ENCODE results near the gene ST6GALNAC3. TPM values are rescaled to one million over a fixed set of nuclear protein-coding genes. Genes with fewer than 3 reads are reported as not detected.

ST6GALNAC3 gene
- total RNA-seq, 1 experiment from 2014 or later: 2.2 TPM

GRCh38 chr1:76210160-76210559, 135.6 kb downstream of the ST6GALNAC3 start:
- no peaks in the 10 kb centered on the region for H4K20me1 ChIP-seq (ENCODE audit: insufficient read depth)
- no peak overlapping the region for H3K4me3 ChIP-seq (replicated peaks in 1 of 2; ENCODE audit: low read depth in 1 of 2, low read length in 2 of 2)
- H3K9ac ChIP-seq (ENCODE audit: low read length): no peak overlapping the region
- ChIA-PET CTCF (no interaction called here), POLR2A (no interaction called here), RAD21 (ENCODE audit: low non-redundant PET in 1 of 2, low total read pairs in 2 of 2, uncharacterized antibody in 2 of 2, unreplicated experiment in 2 of 2) (no interaction called here)
- H3K4me2 ChIP-seq (ENCODE audit: low read length): no peak overlapping the region
- H3K79me2 ChIP-seq (ENCODE audit: insufficient read depth, low read length): no peaks in the 10 kb centered on the region
- intact Hi-C loops (cut with micrococcal nuclease): no loop called here
- H3K27me3 ChIP-seq (ENCODE audit: insufficient read depth, low read length): no peaks in the 10 kb centered on the region
- DNase-seq (ENCODE audit: low read depth, low spot score) (no peak), ATAC-seq (no peak)
- no peak overlapping the region for H2AFZ ChIP-seq (ENCODE audit: low read depth, low read length, poor library complexity, severe bottlenecking)
- no peaks in the 10 kb centered on the region for H3K4me1 ChIP-seq (ENCODE audit: control insufficient read depth in 1 of 2, insufficient read depth in 2 of 2, low read length in 2 of 2)
- no peak overlapping the region for H3K27ac ChIP-seq (ENCODE audit: low read depth, low read length)
- no peaks in the 10 kb centered on the region for H3K9me3 ChIP-seq (ENCODE audit: control insufficient read depth in 1 of 2, insufficient read depth in 1 of 2, low read depth in 1 of 2, low read length in 2 of 2)
- no peak for TF ChIP-seq JUND (IDR thresholded peaks at IDR 0.05)
- TF ChIP-seq ATF3 (IDR thresholded peaks at IDR 0.05): no peak
- TF ChIP-seq RAD21 (IDR thresholded peaks at IDR 0.05; ENCODE audit: low read depth): no peak
- H3K36me3 ChIP-seq (ENCODE audit: control insufficient read depth in 1 of 2, insufficient read depth in 2 of 2, low read length in 2 of 2): no peaks in the 10 kb centered on the region
- BruUV-seq (replicated peaks): no TSS peak
- H3K9me2 ChIP-seq (ENCODE audit: insufficient read depth): no peaks in the 10 kb centered on the region

- no peaks in the 10 kb centered on the region for H3K27me3 ChIP-seq (ENCODE audit: insufficient read depth, low read length)
- H3K9me2 ChIP-seq (ENCODE audit: insufficient read depth): no peaks in the 10 kb centered on the region
- no peak overlapping the region for H3K9ac ChIP-seq (ENCODE audit: low read length)
- no peak for ATAC-seq
- H4K20me1 ChIP-seq (ENCODE audit: insufficient read depth): no peaks in the 10 kb centered on the region
- H3K79me2 ChIP-seq (ENCODE audit: insufficient read depth, low read length): no peaks in the 10 kb centered on the region
- POLR2A ChIA-PET: no interaction called here
- no peak overlapping the region for H2AFZ ChIP-seq (ENCODE audit: low read depth, low read length, poor library complexity, severe bottlenecking)
- DNase-seq (ENCODE audit: low read depth, low spot score): no peak
- H3K4me3 ChIP-seq (replicated peaks in 1 of 2; ENCODE audit: low read depth in 1 of 2, low read length in 2 of 2): no peak overlapping the region
- CTCF ChIA-PET: no interaction called here
- no TSS peak for BruUV-seq (replicated peaks)
- H3K27ac ChIP-seq (ENCODE audit: low read depth, low read length): no peak overlapping the region
- TF ChIP-seq TCF7L2 (IDR thresholded peaks at IDR 0.05; ENCODE audit: borderline replicate concordance, extremely low read depth, insufficient read depth, insufficient read length) (no peak), FOSL1 (IDR thresholded peaks at IDR 0.05; ENCODE audit: low read depth) (no peak), EZH2phosphoT487 (IDR thresholded peaks at IDR 0.05; ENCODE audit: borderline replicate concordance) (no peak), POLR2A (IDR thresholded peaks at IDR 0.05; ENCODE audit: borderline replicate concordance, extremely low read depth, insufficient read depth, insufficient read length) (no peak), ELF1 (IDR thresholded peaks at IDR 0.05; ENCODE audit: borderline replicate concordance, low read depth) (no peak), ATF3 (IDR thresholded peaks at IDR 0.05) (no peak), ZNF274 (IDR thresholded peaks at IDR 0.05; ENCODE audit: low read depth, low read length) (no peak), JUND (IDR thresholded peaks at IDR 0.05) (no peak), ZBTB33 (IDR thresholded peaks at IDR 0.05; ENCODE audit: extremely low read depth, insufficient replicate concordance, low read length) (no peak)
- H3K9me3 ChIP-seq (ENCODE audit: control insufficient read depth in 1 of 2, insufficient read depth in 1 of 2, low read depth in 1 of 2, low read length in 2 of 2): no peaks in the 10 kb centered on the region
- no peak overlapping the region for H3K4me2 ChIP-seq (ENCODE audit: low read length)
- intact Hi-C loops (cut with micrococcal nuclease): no loop called here
- H3K36me3 ChIP-seq (ENCODE audit: control insufficient read depth in 1 of 2, insufficient read depth in 2 of 2, low read length in 2 of 2): no peaks in the 10 kb centered on the region
- RAD21 ChIA-PET (ENCODE audit: low non-redundant PET in 1 of 2, low total read pairs in 2 of 2, uncharacterized antibody in 2 of 2, unreplicated experiment in 2 of 2): no interaction called here
- H3K4me1 ChIP-seq (ENCODE audit: control insufficient read depth in 1 of 2, insufficient read depth in 2 of 2, low read length in 2 of 2): no peaks in the 10 kb centered on the region
Measured at GRCh38 chr1:76218888-76219287, 144.3 kb downstream of the ST6GALNAC3 start.

Data from HCT116 (cell line).